CD4-positive, CD25-positive, alpha-beta regulatory T cell (primary cell): ENCODE data around the gene APC. TPM values are rescaled to one million over a fixed set of nuclear protein-coding genes. Genes with fewer than 3 reads are reported as not detected.
"Not testable (repeated sequence)": the region's sequence is repeated elsewhere in the genome, so short reads cannot be mapped to it uniquely, and the experiment has no call there.

ENCODE experiments used
- ATAC-seq, 2 donors: fragments of 150-1000 bp; cut with Tn5 transposase; one replicate each; pipeline ENCODE4 v1.10.0; 2021; ENCODE audit warnings: low read depth in 2 of 2, moderate number of reproducible peaks in 2 of 2, moderate library complexity in 1 of 2
- DNase-seq, 3 donors: peaks; one replicate each; pipeline versions ENCODE4 v3.0.0 to v3.0.0-alpha.2; 2012 to 2022; ENCODE audit warnings: mixed read lengths in 1 of 3
- H3K27ac ChIP-seq: one replicate; pipeline ENCODE4 v1.7.0; 2013; ENCODE audit warnings: mild to moderate bottlenecking, low read length; ENCODE audit not compliant: insufficient read depth, poor library complexity, severe bottlenecking
- H3K27me3 ChIP-seq: one replicate; pipeline ENCODE4 v1.7.0; 2013; ENCODE audit warnings: low read length; ENCODE audit not compliant: control insufficient read depth, insufficient read depth
- H3K36me3 ChIP-seq: one replicate; pipeline ENCODE4 v1.7.0; 2013; ENCODE audit warnings: mild to moderate bottlenecking, low read length, moderate library complexity; ENCODE audit not compliant: control insufficient read depth, insufficient read depth
- H3K4me1 ChIP-seq: 2 replicates; pipeline ENCODE4 v1.7.0; 2013; ENCODE audit warnings: mild to moderate bottlenecking, low read length; ENCODE audit not compliant: insufficient read depth, control insufficient read depth, poor library complexity, severe bottlenecking
- H3K4me3 ChIP-seq: one replicate; pipeline ENCODE4 v1.7.0; 2013; ENCODE audit warnings: low read depth, mild to moderate bottlenecking, low read length, moderate library complexity
- H3K9me3 ChIP-seq, 2 experiments: 1 replicate in 1 of 2; 2 replicates in 1 of 2; pipeline ENCODE4 v1.7.0; 2013; ENCODE audit warnings: low read length in 2 of 2, mild to moderate bottlenecking in 1 of 2, moderate library complexity in 1 of 2; ENCODE audit not compliant: control insufficient read depth in 2 of 2
- H3K27ac Mint-ChIP-seq, 3 donors: one replicate each; pipeline ENCODE4 v1.8.0; 2020 to 2022; ENCODE audit warnings: mild to moderate bottlenecking in 3 of 3, mixed read lengths in 3 of 3, moderate library complexity in 2 of 3
- H3K27me3 Mint-ChIP-seq: one replicate; pipeline ENCODE4 v1.8.0; 2022; ENCODE audit warnings: mild to moderate bottlenecking, mixed read lengths
- H3K36me3 Mint-ChIP-seq: one replicate; pipeline ENCODE4 v1.8.0; 2020; ENCODE audit warnings: mixed read lengths
- H3K4me1 Mint-ChIP-seq, 4 donors: one replicate each; pipeline ENCODE4 v1.8.0; 2020 to 2022; ENCODE audit warnings: mixed read lengths in 4 of 4, mild to moderate bottlenecking in 1 of 4
- H3K4me3 Mint-ChIP-seq, 4 donors: one replicate each; pipeline ENCODE4 v1.8.0; 2020 to 2022; ENCODE audit warnings: mild to moderate bottlenecking in 4 of 4, mixed read lengths in 4 of 4, moderate library complexity in 3 of 4
- H3K9me3 Mint-ChIP-seq, 7 donors: one replicate each; pipeline ENCODE4 v1.8.0; 2020 to 2022; ENCODE audit warnings: mixed read lengths in 7 of 7, mild to moderate bottlenecking in 3 of 7, moderate library complexity in 2 of 7
- polyA plus RNA-seq, 4 donors: library from polyadenylated mRNA; unstranded; fragments of 300-500 nt; fragmentation: Illumina TruSeq; gene quantifications; one replicate each; pipeline ENCODE4 v1.2.3, GENCODE V29; 2021
- total RNA-seq: library from RNA; stranded (reverse); gene quantifications from one replicate; pipeline ENCODE4 v1.2.3, GENCODE V29; 2022

Gene APC
- total and polyA plus RNA-seq, 5 donors from 2014 or later = 7.6 to 40.5 (median 21.4) TPM

GRCh38 chr5:112844489-112844888 lies 106.8 kb downstream of the APC start:
- H3K4me1 ChIP-seq = no peaks in the 10 kb centered on the region
- Mint-ChIP-seq H3K27me3 (no peaks in the 10 kb centered on the region), H3K4me3 (no peak overlapping the region), H3K27ac (no peak overlapping the region), H3K36me3 (peaks cover 17% of the 10 kb centered on the region), H3K9me3 (no peaks in the 10 kb centered on the region), H3K4me1 (peaks cover 4 to 6% (median 5%) of the 10 kb centered on the region in 4 donors)
- DNase-seq (no peak), ATAC-seq (no peak)
- H3K27me3 ChIP-seq = no peaks in the 10 kb centered on the region
- no peak overlapping the region for H3K27ac ChIP-seq
- H3K36me3 ChIP-seq = peaks cover 7% of the 10 kb centered on the region
- no peaks in the 10 kb centered on the region for H3K9me3 ChIP-seq
- H3K4me3 ChIP-seq = no peak overlapping the region

GRCh38 chr5:112846556-112846955 lies 108.9 kb downstream of the APC start:
- peak overlapping the region in 1 of 3 donors; percentile 16 for H3K27ac Mint-ChIP-seq
- DNase-seq (no peak), ATAC-seq (no peak)
- Histone ChIP-seq H3K9me3 (no peaks in the 10 kb centered on the region), H3K4me1 (no peaks in the 10 kb centered on the region), H3K27me3 (no peaks in the 10 kb centered on the region), H3K36me3 (peaks cover 2% of the 10 kb centered on the region), H3K4me3 (no peak overlapping the region), H3K27ac (no peak overlapping the region)
- H3K9me3 Mint-ChIP-seq = no peaks in the 10 kb centered on the region
- H3K4me1 Mint-ChIP-seq = peaks cover 4 to 6% (median 5%) of the 10 kb centered on the region in 4 donors
- H3K4me3 Mint-ChIP-seq = no peak overlapping the region
- H3K27me3 Mint-ChIP-seq = no peaks in the 10 kb centered on the region
- H3K36me3 Mint-ChIP-seq = peaks cover 4% of the 10 kb centered on the region

GRCh38 chr5:112847306-112847705 lies 109.6 kb downstream of the APC start:
- no peak overlapping the region for H3K27ac ChIP-seq
- H3K27me3 ChIP-seq = no peaks in the 10 kb centered on the region
- peaks cover 2% of the 10 kb centered on the region for H3K36me3 ChIP-seq
- H3K36me3 Mint-ChIP-seq = no peaks in the 10 kb centered on the region
- no peaks in the 10 kb centered on the region for H3K9me3 Mint-ChIP-seq
- peaks cover under 1% of the 10 kb centered on the region for H3K27me3 Mint-ChIP-seq
- H3K9me3 ChIP-seq = no peaks in the 10 kb centered on the region
- no peak overlapping the region for H3K4me3 ChIP-seq
- DNase-seq = no peak
- ATAC-seq = no peak
- no peak overlapping the region for H3K27ac Mint-ChIP-seq
- H3K4me3 Mint-ChIP-seq = no peak overlapping the region
- H3K4me1 Mint-ChIP-seq = peaks cover 4 to 6% (median 5%) of the 10 kb centered on the region in 4 donors
- H3K4me1 ChIP-seq = no peaks in the 10 kb centered on the region

- Mint-ChIP-seq H3K27me3 (peaks cover 4% of the 10 kb centered on the region), H3K27ac (peak overlapping the region in 2 of 3 donors; percentile 0 to 48), H3K36me3 (no peaks in the 10 kb centered on the region), H3K4me3 (no peak overlapping the region), H3K4me1 (peaks cover 4 to 6% (median 5%) of the 10 kb centered on the region in 4 donors), H3K9me3 (no peaks in the 10 kb centered on the region)
- peak in 2 of 3 donors; percentile 45 to 75 for DNase-seq
- H3K27me3 ChIP-seq = peaks cover under 1% of the 10 kb centered on the region
- no peak overlapping the region for H3K27ac ChIP-seq
- H3K36me3 ChIP-seq = no peaks in the 10 kb centered on the region
- no peak overlapping the region for H3K4me3 ChIP-seq
- no peaks in the 10 kb centered on the region for H3K9me3 ChIP-seq
- H3K4me1 ChIP-seq = no peaks in the 10 kb centered on the region
- peak; percentile 93 to 96 for ATAC-seq
Observed at GRCh38 chr5:112848116-112848811, 110.6 kb downstream of the APC start.

- H3K9me3 Mint-ChIP-seq = peaks cover 2 to 12% (median 5%) of the 10 kb centered on the region in 7 donors
- Histone ChIP-seq H3K27ac (no peak overlapping the region), H3K27me3 (peaks cover 15% of the 10 kb centered on the region), H3K9me3 (peaks cover 5 to 13% of the 10 kb centered on the region in 2 experiments), H3K4me1 (no peaks in the 10 kb centered on the region), H3K36me3 (no peaks in the 10 kb centered on the region), H3K4me3 (no peak overlapping the region)
- no peak for DNase-seq
- peaks cover 16% of the 10 kb centered on the region for H3K27me3 Mint-ChIP-seq
- no peak for ATAC-seq
- peaks cover 4 to 6% (median 5%) of the 10 kb centered on the region in 4 donors for H3K4me1 Mint-ChIP-seq
- H3K27ac Mint-ChIP-seq = no peak overlapping the region
- no peak overlapping the region for H3K4me3 Mint-ChIP-seq
- H3K36me3 Mint-ChIP-seq = peaks cover 4% of the 10 kb centered on the region
Observed at GRCh38 chr5:112849912-112850311, 112.2 kb downstream of the APC start.

- peaks cover 3 to 14% (median 8%) of the 10 kb centered on the region in 7 donors for H3K9me3 Mint-ChIP-seq
- H3K4me1 ChIP-seq = no peaks in the 10 kb centered on the region
- H3K4me3 Mint-ChIP-seq = no peak overlapping the region
- H3K27me3 Mint-ChIP-seq = peaks cover 44% of the 10 kb centered on the region
- peaks cover 24% of the 10 kb centered on the region for H3K27me3 ChIP-seq
- DNase-seq (no peak), ATAC-seq (no peak)
- no peak overlapping the region for H3K27ac Mint-ChIP-seq
- H3K36me3 Mint-ChIP-seq = peaks cover 4% of the 10 kb centered on the region
- H3K9me3 ChIP-seq = peaks cover 9 to 14% of the 10 kb centered on the region in 2 experiments
- no peak overlapping the region for H3K27ac ChIP-seq
- H3K36me3 ChIP-seq = no peaks in the 10 kb centered on the region
- peaks cover 0 to 6% (median 0%) of the 10 kb centered on the region in 4 donors for H3K4me1 Mint-ChIP-seq
- H3K4me3 ChIP-seq = no peak overlapping the region
Observed at GRCh38 chr5:112854651-112855050, 117.0 kb downstream of the APC start.

GRCh38 chr5:112857866-112858265 lies 120.2 kb downstream of the APC start:
- Mint-ChIP-seq H3K4me1 (peaks cover 6 to 28% (median 14%) of the 10 kb centered on the region in 4 donors), H3K9me3 (peaks cover 3 to 14% (median 8%) of the 10 kb centered on the region in 7 donors), H3K27me3 (peaks cover 61% of the 10 kb centered on the region), H3K36me3 (peaks cover 11% of the 10 kb centered on the region), H3K4me3 (peak overlapping the region in 2 of 4 donors; percentile 24 to 26), H3K27ac (no peak overlapping the region)
- Histone ChIP-seq H3K4me1 (peaks cover 16% of the 10 kb centered on the region), H3K27ac (no peak overlapping the region), H3K4me3 (no peak overlapping the region), H3K36me3 (peaks cover 4% of the 10 kb centered on the region), H3K27me3 (peaks cover 24% of the 10 kb centered on the region), H3K9me3 (peaks cover 9 to 14% of the 10 kb centered on the region in 2 experiments)
- DNase-seq = no peak
- no peak for ATAC-seq

- Histone ChIP-seq H3K4me3 (peak overlapping the region; percentile 98), H3K27ac (peak overlapping the region; percentile 87), H3K36me3 (peaks cover 27% of the 10 kb centered on the region), H3K4me1 (peaks cover 25% of the 10 kb centered on the region)
- H3K9me3 ChIP-seq, H3K27me3 ChIP-seq, DNase-seq, ATAC-seq, H3K9me3 Mint-ChIP-seq: not testable (repeated sequence)
- peaks cover 14 to 47% (median 22%) of the 10 kb centered on the region in 4 donors for H3K4me1 Mint-ChIP-seq
- peaks cover 43% of the 10 kb centered on the region for H3K27me3 Mint-ChIP-seq
- H3K4me3 Mint-ChIP-seq = peak overlapping the region; percentile 91 to 100 (median 96)
- H3K27ac Mint-ChIP-seq = peak overlapping the region; percentile 98 to 99 (median 98)
- H3K36me3 Mint-ChIP-seq = peaks cover 20% of the 10 kb centered on the region
Observed at GRCh38 chr5:112860571-112860928, 122.9 kb downstream of the APC start.
